Measurements from ENCODE around the gene MAGEA2. TPM values are rescaled to one million over a fixed set of nuclear protein-coding genes. Genes with fewer than 3 reads are reported as not detected.
"Not testable (repeated sequence)": the region's sequence is repeated elsewhere in the genome, so short reads cannot be mapped to it uniquely, and the experiment has no call there.

The MAGEA2 gene, protein sequence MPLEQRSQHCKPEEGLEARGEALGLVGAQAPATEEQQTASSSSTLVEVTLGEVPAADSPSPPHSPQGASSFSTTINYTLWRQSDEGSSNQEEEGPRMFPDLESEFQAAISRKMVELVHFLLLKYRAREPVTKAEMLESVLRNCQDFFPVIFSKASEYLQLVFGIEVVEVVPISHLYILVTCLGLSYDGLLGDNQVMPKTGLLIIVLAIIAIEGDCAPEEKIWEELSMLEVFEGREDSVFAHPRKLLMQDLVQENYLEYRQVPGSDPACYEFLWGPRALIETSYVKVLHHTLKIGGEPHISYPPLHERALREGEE
- total RNA-seq = not detected

GRCh38 chrX:152753686-152754650, at the start of gene MAGEA2:
MAGEA2 (minus strand) TSS chrX:152753842; CDS start chrX:152751363, 2,479 bp downstream.
- DNase-seq (ENCODE audit: extremely low spot score); H3K4me3 ChIP-seq; H3K4me1 ChIP-seq; intact Hi-C loops (cut with DNase I); H3K9me3 ChIP-seq; H3K36me3 ChIP-seq; H3K27ac ChIP-seq (replicated peaks in 1 of 4); H3K27me3 ChIP-seq: not testable (repeated sequence)
- no CpG with 5 or more reads among the region's 35 CpGs for WGBS

- no peak for TF ChIP-seq POLR2A (IDR thresholded peaks at IDR 0.05; ENCODE audit: low read depth)
- TF ChIP-seq CTCF (IDR thresholded peaks at IDR 0.05) = no peak
- TF ChIP-seq EP300 (IDR thresholded peaks at IDR 0.05) = no peak
- TF ChIP-seq POLR2AphosphoS5 (IDR thresholded peaks at IDR 0.05) = no peak
Observed at GRCh38 chrX:152798945-152799344, 45.3 kb upstream of the MAGEA2 start.

DNA sequence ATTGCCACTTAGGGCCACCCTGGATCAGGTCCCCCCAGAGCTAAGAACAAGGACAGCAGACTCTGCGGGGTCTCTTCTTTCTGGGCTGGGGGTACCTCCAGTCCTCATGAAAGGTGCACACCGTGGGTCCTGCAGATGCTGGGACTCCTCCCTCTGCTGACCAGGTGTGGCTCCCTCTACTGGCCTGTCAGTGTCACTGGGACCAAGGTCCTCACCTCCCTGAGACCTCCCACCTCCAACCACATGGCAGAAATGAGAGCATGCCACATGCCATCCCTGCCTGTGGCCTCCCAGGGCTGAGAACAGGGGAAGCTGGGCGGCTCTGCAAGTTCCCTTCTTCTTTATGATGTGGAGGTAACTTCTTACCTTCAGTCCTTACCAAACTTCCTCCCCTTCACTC, 33.4 kb upstream of the MAGEA2 start:
- no CpG with 5 or more reads among the region's 3 CpGs for WGBS
- DNase-seq (ENCODE audit: extremely low spot score); H3K27ac ChIP-seq (replicated peaks in 1 of 4); intact Hi-C loops (cut with DNase I); H3K9me3 ChIP-seq; H3K27me3 ChIP-seq; H3K4me3 ChIP-seq; H3K36me3 ChIP-seq; H3K4me1 ChIP-seq: not testable (repeated sequence)

More at GRCh38 chrX:152798945-152799344, 45.3 kb upstream of the MAGEA2 start:
- Histone ChIP-seq H3K4me1 (no peaks in the 10 kb centered on the region), H3K27me3 (no peaks in the 10 kb centered on the region), H3K36me3 (no peaks in the 10 kb centered on the region), H3K4me3 (no peak overlapping the region), H3K9me3 (no peaks in the 10 kb centered on the region), H3K27ac (replicated peaks in 1 of 4) (no peak overlapping the region)
- 36% methylated on average over 1 of the region's 1 CpG for WGBS
- no peak for DNase-seq (ENCODE audit: extremely low spot score)
- intact Hi-C loops (cut with DNase I) = no loop called here

- WGBS = no CpG with 5 or more reads among the region's 29 CpGs
- H3K27me3 ChIP-seq; H3K4me3 ChIP-seq; DNase-seq (ENCODE audit: extremely low spot score); H3K36me3 ChIP-seq; H3K4me1 ChIP-seq; H3K9me3 ChIP-seq; intact Hi-C loops (cut with DNase I); H3K27ac ChIP-seq (replicated peaks in 1 of 4): not testable (repeated sequence)
Observed at GRCh38 chrX:152769549-152770289, 16.1 kb upstream of the MAGEA2 start, which contains the start of gene MAGEA6. MAGEA6 (minus strand) TSS chrX:152769689; CDS start chrX:152767650, 2,039 bp downstream.

DNA sequence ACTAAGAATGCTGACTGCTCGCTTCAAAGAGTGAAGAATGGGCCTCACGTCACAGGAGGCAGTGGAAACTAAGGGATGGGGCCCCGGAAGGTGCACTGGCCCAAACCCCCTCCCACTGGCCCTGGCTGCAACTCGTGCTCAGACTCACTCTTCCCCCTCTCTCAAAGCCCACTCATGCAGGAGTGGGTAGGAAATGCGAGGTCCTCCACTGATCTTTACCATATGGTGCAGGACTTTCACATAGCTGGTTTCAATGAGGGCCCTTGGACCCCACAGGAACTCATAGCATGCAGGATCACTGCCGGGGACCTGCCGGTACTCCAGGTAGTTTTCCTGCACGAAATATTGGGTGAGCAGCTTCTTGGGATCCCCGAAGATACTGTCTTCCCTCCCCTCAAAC, 12.9 kb upstream of the MAGEA2 start:
- H3K36me3 ChIP-seq; intact Hi-C loops (cut with DNase I); DNase-seq (ENCODE audit: extremely low spot score): not testable (repeated sequence)

GRCh38 chrX:152761582-152761981, 7.9 kb upstream of the MAGEA2 start:
- DNase-seq (ENCODE audit: extremely low spot score); H3K27me3 ChIP-seq; intact Hi-C loops (cut with DNase I); H3K36me3 ChIP-seq; H3K4me3 ChIP-seq; H3K27ac ChIP-seq (replicated peaks in 1 of 4); H3K4me1 ChIP-seq; H3K9me3 ChIP-seq: not testable (repeated sequence)
- WGBS = no CpG with 5 or more reads among the region's 7 CpGs

More for the DNA sequence above, 12.9 kb upstream of the MAGEA2 start:
- H3K4me1 ChIP-seq; H3K4me3 ChIP-seq; H3K27me3 ChIP-seq; H3K27ac ChIP-seq (replicated peaks in 1 of 4); H3K9me3 ChIP-seq: not testable (repeated sequence)
- WGBS = 79% methylated on average over 8 of the region's 9 CpGs

GRCh38 chrX:152759544-152759943, 5.9 kb upstream of the MAGEA2 start:
- WGBS = 89% methylated on average over 4 of the region's 7 CpGs
- DNase-seq (ENCODE audit: extremely low spot score); H3K27me3 ChIP-seq; H3K4me1 ChIP-seq; H3K4me3 ChIP-seq; H3K36me3 ChIP-seq; H3K9me3 ChIP-seq; H3K27ac ChIP-seq (replicated peaks in 1 of 4); intact Hi-C loops (cut with DNase I): not testable (repeated sequence)

- WGBS = no CpG with 5 or more reads among the region's 2 CpGs
- intact Hi-C loops (cut with DNase I); DNase-seq (ENCODE audit: extremely low spot score); H3K4me3 ChIP-seq; H3K4me1 ChIP-seq; H3K36me3 ChIP-seq; H3K27ac ChIP-seq (replicated peaks in 1 of 4); H3K9me3 ChIP-seq; H3K27me3 ChIP-seq: not testable (repeated sequence)
Observed at GRCh38 chrX:152758918-152759317, 5.3 kb upstream of the MAGEA2 start, which contains the start of gene CSAG3. CSAG3 (plus strand) TSS chrX:152759218.

- DNase-seq (ENCODE audit: extremely low spot score); intact Hi-C loops (cut with DNase I); H3K4me3 ChIP-seq; H3K9me3 ChIP-seq; H3K36me3 ChIP-seq; H3K27me3 ChIP-seq; H3K4me1 ChIP-seq; H3K27ac ChIP-seq (replicated peaks in 1 of 4): not testable (repeated sequence)
- WGBS = no CpG with 5 or more reads among the region's 5 CpGs
Observed at GRCh38 chrX:152754871-152755270, 1.2 kb upstream of the MAGEA2 start.

Data from esophagus muscularis mucosa (tissue), 4 donors.